Measurements from ENCODE around the gene RXRA.

Gene RXRA

GRCh38 chr9:134477342-134477925 is 151.2 kb downstream of the RXRA start:
- no peak for FAIRE-seq

DNA sequence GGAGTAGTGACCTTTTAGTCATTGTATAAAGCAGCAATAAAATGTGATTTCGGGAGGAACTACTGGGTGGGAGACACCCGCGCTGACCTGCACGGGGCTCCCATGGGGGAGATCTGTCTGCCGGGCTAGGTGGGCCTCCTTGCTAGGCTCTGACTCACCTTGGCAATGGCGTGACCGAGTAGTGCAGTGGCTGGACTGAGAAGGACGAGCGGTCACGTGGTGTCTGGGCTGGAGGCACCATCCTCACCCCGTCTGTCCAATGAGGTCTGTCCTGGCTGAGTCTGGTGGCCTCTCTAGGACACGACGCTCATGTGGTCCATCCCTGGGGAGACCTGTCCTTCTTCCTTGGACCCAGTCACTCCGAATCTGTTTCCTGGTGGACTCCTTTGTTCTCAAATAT is 151.7 kb downstream of the RXRA start:
- no peak for FAIRE-seq

DNA sequence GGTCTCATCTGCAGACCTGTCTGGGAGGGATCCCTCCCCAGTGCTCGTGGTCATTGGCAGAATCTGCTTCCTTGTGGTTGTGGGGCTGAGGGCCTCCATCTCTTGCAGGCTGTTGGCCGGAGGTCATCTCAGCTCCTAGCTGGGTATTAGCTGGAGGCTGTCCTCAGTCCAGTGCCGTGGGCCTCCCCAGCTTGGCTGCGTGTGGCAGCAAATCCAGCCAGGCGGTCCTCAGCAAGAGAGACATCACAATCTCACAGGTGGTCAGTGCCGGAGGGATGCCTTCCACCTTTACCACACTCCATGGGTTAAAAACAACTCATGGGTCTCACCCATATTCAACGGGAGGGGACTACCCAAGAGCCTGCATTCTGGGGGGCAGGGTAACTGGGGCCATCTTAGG is 155.5 kb downstream of the RXRA start:
- no peak for FAIRE-seq

- FAIRE-seq = no peak
These were observed 156.0 kb downstream of the RXRA start for GRCh38 chr9:134482226-134482625.

GRCh38 chr9:134483361-134484184 is 157.3 kb downstream of the RXRA start:
- FAIRE-seq = no peak

- FAIRE-seq = no peak
These were observed 158.2 kb downstream of the RXRA start for GRCh38 chr9:134484479-134484878.

DNA sequence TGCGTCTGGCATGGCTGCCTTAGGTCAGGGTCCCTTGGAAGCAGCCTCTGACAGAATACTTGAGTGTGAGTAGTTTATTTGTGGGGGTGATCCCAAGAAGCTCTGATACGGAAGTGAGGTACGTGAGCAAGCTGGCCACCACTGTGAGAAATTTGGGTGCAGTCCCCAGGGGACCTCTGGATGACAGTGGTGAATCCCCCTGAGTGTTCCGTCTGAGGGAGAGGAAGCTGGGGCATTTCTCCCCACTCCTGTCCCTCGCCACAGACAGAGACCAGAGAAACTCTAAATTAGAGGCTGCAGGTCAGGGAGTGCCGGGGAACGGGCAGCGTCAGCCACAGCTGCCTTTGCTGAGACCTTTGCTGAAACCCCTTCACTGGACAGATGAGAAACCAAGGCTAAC is 159.4 kb downstream of the RXRA start:
- no peak for FAIRE-seq

- FAIRE-seq = no peak
These were observed 159.9 kb downstream of the RXRA start for GRCh38 chr9:134486143-134486591.

GRCh38 chr9:134486596-134486995 is 160.3 kb downstream of the RXRA start:
- no peak for FAIRE-seq
